T-cell (primary cell): ENCODE data around the gene PHYH. TPM values are rescaled to one million over a fixed set of nuclear protein-coding genes. Genes with fewer than 3 reads are reported as not detected.
"Not testable (repeated sequence)": the region's sequence is repeated elsewhere in the genome, so short reads cannot be mapped to it uniquely, and the experiment has no call there.

ENCODE experiments used
- ATAC-seq, 4 experiments: fragments of 200-7000 bp in 3 of 4; fragments of 150-1000 bp in 1 of 4; cut with Tn5 transposase; replicated peaks in 1 of 4; 1 replicate in 3 of 4; 2 replicates in 1 of 4; pipeline ENCODE4 v1.10.0; 2021; ENCODE audit warnings: moderate library complexity in 3 of 4, mild to moderate bottlenecking in 2 of 4, moderate number of reproducible peaks in 1 of 4
- CTCF ChIA-PET, 2 donors: fragments of 300-600 bp; sonication (Branson Sonifier 250); formaldehyde crosslinking; loops; one replicate each; lab custom pipeline; 2022; ENCODE audit warnings: antibody characterized with exemption in 2 of 2; lab: Charles Lee
- POLR2A ChIA-PET, 2 donors: fragments of 300-600 bp; sonication (Branson Sonifier 250); formaldehyde crosslinking; loops; one replicate each; lab custom pipeline; 2022; ENCODE audit warnings: antibody characterized with exemption in 2 of 2; lab: Charles Lee
- DNase-seq, 35 experiments: peaks; one replicate each; pipeline versions ENCODE4 v3.0.0 to v3.0.0-alpha.2; 2013 to 2023
- H3K27ac ChIP-seq: one replicate; pipeline ENCODE4 v1.5.1; 2013; ENCODE audit warnings: low read length
- H3K27me3 ChIP-seq, 2 experiments: replicated peaks in 1 of 2; 1 replicate in 1 of 2; 2 replicates in 1 of 2; pipeline versions ENCODE4 v1.6.1 to v1.7.0; 2013; ENCODE audit warnings: low read length in 1 of 2, mixed read lengths in 1 of 2; ENCODE audit not compliant: control insufficient read depth in 2 of 2, insufficient read depth in 2 of 2; ENCODE audit errors: extremely low read depth in 1 of 2
- H3K36me3 ChIP-seq, 2 donors: 1 replicate in 1 of 2; 2 replicates in 1 of 2; pipeline versions ENCODE4 v1.6.1 to v1.7.0; 2013; ENCODE audit warnings: low read length in 1 of 2; ENCODE audit not compliant: control insufficient read depth in 2 of 2, insufficient read depth in 1 of 2; ENCODE audit errors: extremely low read depth in 1 of 2
- H3K4me1 ChIP-seq, 2 experiments: 1 replicate in 1 of 2; 2 replicates in 1 of 2; pipeline versions ENCODE4 v1.6.1 to v1.7.0; 2013; ENCODE audit warnings: low read length in 2 of 2, mixed read lengths in 1 of 2; ENCODE audit not compliant: insufficient read depth in 2 of 2, control insufficient read depth in 1 of 2; ENCODE audit errors: extremely low read depth in 1 of 2
- H3K4me3 ChIP-seq, 2 donors: 1 replicate in 1 of 2; 2 replicates in 1 of 2; pipeline versions ENCODE4 v1.5.1 to v1.7.0; 2013; ENCODE audit warnings: mild to moderate bottlenecking in 2 of 2, low read length in 1 of 2, moderate library complexity in 1 of 2; ENCODE audit not compliant: control insufficient read depth in 1 of 2; ENCODE audit errors: extremely low read depth in 1 of 2
- H3K9me3 ChIP-seq: 2 replicates; pipeline ENCODE4 v1.7.0; 2013
- H3K27ac Mint-ChIP-seq, 2 donors: one replicate each; pipeline ENCODE4 v1.8.0; 2020 to 2021; ENCODE audit warnings: mild to moderate bottlenecking in 2 of 2, mixed read lengths in 2 of 2
- H3K27me3 Mint-ChIP-seq, 2 donors: one replicate each; pipeline ENCODE4 v1.8.0; 2021 to 2022; ENCODE audit warnings: mixed read lengths in 2 of 2
- H3K36me3 Mint-ChIP-seq: one replicate; pipeline ENCODE4 v1.8.0; 2021; ENCODE audit warnings: mixed read lengths
- H3K4me1 Mint-ChIP-seq, 3 donors: one replicate each; pipeline ENCODE4 v1.8.0; 2020 to 2022; ENCODE audit warnings: mixed read lengths in 3 of 3, mild to moderate bottlenecking in 1 of 3
- H3K4me3 Mint-ChIP-seq, 3 donors: one replicate each; pipeline ENCODE4 v1.8.0; 2020 to 2022; ENCODE audit warnings: mild to moderate bottlenecking in 3 of 3, mixed read lengths in 3 of 3, moderate library complexity in 3 of 3
- H3K9me3 Mint-ChIP-seq, 3 donors: one replicate each; pipeline ENCODE4 v1.8.0; 2020 to 2022; ENCODE audit warnings: mixed read lengths in 3 of 3
- WGBS: methylation state at CpG from one replicate; pipeline ENCODE4 v1.1.5; 2013; ENCODE audit warnings: missing lambda C conversion rate; ENCODE audit not compliant: insufficient coverage; 5-methylcytosine and 5-hydroxymethylcytosine counted together
- total RNA-seq, 35 experiments: library from RNA in 6 of 35; stranded (reverse) in 6 of 35; fragments of 120-200 nt in 1 of 35; gene quantifications; one replicate each; pipeline versions ENCODE4 v1.2.1 to v1.2.4 and lab custom pipeline; 2013 to 2026

The PHYH gene
- total RNA-seq, 5 donors from 2014 or later (not counting 1 experiment from before 2014, with no cell fraction given): 9.3 to 10.9 (median 9.8) TPM

DNA sequence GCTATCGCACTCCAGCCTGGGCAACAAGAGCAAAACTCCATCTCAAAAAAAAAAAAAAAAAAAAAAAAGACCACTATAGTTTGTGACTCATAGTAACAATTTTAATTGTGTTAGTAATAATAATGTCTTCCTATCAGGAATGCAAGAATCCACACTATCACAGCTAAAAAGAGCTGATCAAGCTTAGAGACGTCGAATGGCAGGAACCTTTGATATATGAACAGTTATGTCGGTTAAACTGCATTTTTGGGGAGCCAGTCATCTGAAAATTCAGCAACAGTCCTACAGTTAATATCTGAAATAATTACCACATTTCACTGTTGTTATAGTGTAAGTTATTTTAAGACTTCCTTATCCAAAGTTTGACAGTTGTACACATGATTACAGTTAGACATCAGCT lies 8.8 kb downstream of the PHYH start:
- no peaks in the 10 kb centered on the region for H3K9me3 Mint-ChIP-seq
- H3K4me3 Mint-ChIP-seq: no peak overlapping the region
- H3K27me3 ChIP-seq: no peaks in the 10 kb centered on the region
- no peaks in the 10 kb centered on the region for H3K4me1 ChIP-seq
- peaks cover 43% of the 10 kb centered on the region for H3K36me3 Mint-ChIP-seq
- ATAC-seq (no peak), DNase-seq (no peak)
- H3K4me3 ChIP-seq: no peak overlapping the region
- H3K36me3 ChIP-seq: peaks cover 0 to 5% of the 10 kb centered on the region in 2 donors
- WGBS: no CpG with 5 or more reads among the region's 4 CpGs
- ChIA-PET CTCF (interaction anchor here in 1 of 2 donors (0.8 kb wide), 1 partner anchor 12 kb away, joined by 6 read pairs; no protein-coding TSS in a partner anchor), POLR2A (no interaction called here)
- H3K9me3 ChIP-seq: no peaks in the 10 kb centered on the region
- H3K27ac Mint-ChIP-seq: no peak overlapping the region
- H3K27ac ChIP-seq: no peak overlapping the region
- H3K27me3 Mint-ChIP-seq: no peaks in the 10 kb centered on the region
- peaks cover 0 to 6% (median 0%) of the 10 kb centered on the region in 3 donors for H3K4me1 Mint-ChIP-seq

DNA sequence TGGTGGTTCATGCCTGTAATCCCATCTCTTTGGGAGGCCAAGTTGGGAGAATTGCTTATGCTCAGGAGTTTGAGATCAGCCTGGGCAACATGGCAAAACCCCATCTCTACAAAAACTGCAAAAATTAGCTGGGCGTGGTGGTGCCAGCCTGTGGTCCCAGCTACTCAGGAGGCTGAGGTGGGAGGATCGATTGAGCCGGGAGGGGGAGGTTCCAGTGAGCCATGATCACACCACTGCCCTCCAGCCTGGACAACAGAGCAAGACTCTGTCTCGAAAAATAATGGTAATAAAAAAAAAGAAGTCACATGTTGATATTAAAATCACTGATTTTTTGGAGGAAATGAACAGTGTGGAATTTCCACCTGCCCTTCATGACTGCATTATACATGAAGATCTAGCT lies 15.8 kb downstream of the PHYH start:
- CTCF ChIA-PET: no interaction called here
- no peaks in the 10 kb centered on the region for H3K9me3 ChIP-seq

DNA sequence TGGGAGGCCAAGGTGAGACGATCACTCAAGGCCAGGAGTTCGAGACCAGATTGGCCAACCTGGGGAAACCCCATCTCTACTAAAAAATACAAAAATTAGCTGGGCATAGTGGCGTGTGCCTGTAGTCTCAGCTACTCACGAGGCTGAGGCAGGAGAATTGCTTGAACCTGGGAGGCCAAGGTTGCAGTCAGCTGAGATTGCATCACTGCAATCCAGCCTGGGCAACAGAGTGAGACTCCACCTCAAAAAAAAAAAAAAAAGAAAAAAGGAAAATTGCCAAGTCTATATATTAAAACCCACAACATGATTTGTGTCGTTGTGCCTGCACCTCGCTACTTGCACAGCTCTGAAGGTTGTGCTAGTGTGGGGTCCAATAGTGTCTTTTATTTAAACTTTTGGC lies 17.5 kb downstream of the PHYH start:
- not testable (repeated sequence) for H3K9me3 ChIP-seq, H3K4me1 ChIP-seq, H3K27ac ChIP-seq, H3K4me3 Mint-ChIP-seq, H3K27me3 ChIP-seq, H3K27ac Mint-ChIP-seq, H3K36me3 ChIP-seq, DNase-seq, ATAC-seq, H3K4me1 Mint-ChIP-seq, H3K27me3 Mint-ChIP-seq, H3K4me3 ChIP-seq, H3K9me3 Mint-ChIP-seq
- WGBS: 100% methylated on average over 4 of the region's 6 CpGs
- CTCF ChIA-PET: interaction anchor here in 1 of 2 donors (0.7 kb wide), 1 partner anchor 19 kb away, joined by 4 read pairs; no protein-coding TSS in a partner anchor
- peaks cover 23% of the 10 kb centered on the region for H3K36me3 Mint-ChIP-seq
- POLR2A ChIA-PET: interaction anchor here in 1 of 2 donors (0.6 kb wide), 1 partner anchor 36 kb away, joined by 3 read pairs; no protein-coding TSS in a partner anchor

More for the DNA sequence above, 15.8 kb downstream of the PHYH start:
- H3K4me3 Mint-ChIP-seq: no peak overlapping the region
- Histone ChIP-seq H3K27me3 (no peaks in the 10 kb centered on the region), H3K36me3 (peaks cover 2 to 3% of the 10 kb centered on the region in 2 donors), H3K4me1 (no peaks in the 10 kb centered on the region), H3K4me3 (no peak overlapping the region), H3K27ac (no peak overlapping the region)
- POLR2A ChIA-PET: no interaction called here
- no peak for ATAC-seq
- no peaks in the 10 kb centered on the region for H3K27me3 Mint-ChIP-seq
- no peak overlapping the region for H3K27ac Mint-ChIP-seq
- WGBS: no CpG with 5 or more reads among the region's 4 CpGs
- H3K9me3 Mint-ChIP-seq: no peaks in the 10 kb centered on the region
- DNase-seq: no peak
- peaks cover 0 to 6% (median 0%) of the 10 kb centered on the region in 3 donors for H3K4me1 Mint-ChIP-seq
- H3K36me3 Mint-ChIP-seq: peaks cover 36% of the 10 kb centered on the region

DNA sequence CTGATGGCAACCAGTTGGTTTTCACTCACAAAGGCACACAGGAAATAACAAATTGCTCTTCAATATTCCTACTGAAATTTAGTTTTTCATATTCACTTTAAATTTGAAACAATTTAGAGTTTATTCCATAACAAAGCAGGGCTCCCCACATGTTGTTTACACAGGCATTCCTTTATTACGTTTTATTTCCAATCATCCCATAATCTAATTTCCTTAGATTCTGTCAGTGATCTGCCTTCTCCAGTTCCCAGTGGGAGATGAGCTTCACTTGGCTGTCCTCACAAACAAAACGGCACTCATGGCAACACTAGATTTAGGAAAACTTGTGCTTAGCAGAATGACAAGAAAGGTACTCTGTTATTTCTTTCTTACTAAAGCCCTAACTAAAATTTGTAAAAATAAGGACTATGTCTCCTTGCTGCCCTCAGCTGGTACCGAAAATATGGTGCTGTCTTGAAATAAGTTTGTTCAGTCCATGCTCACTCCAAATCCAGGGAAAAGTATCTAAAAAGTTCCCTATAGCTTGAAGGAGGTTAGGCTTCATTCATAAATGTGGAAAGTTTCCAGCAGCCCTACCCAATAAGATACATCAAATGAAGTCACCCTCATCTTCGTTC lies 23.0 kb downstream of the PHYH start:
- Histone ChIP-seq H3K9me3 (no peaks in the 10 kb centered on the region), H3K36me3 (peaks cover 2 to 3% of the 10 kb centered on the region in 2 donors), H3K27me3 (no peaks in the 10 kb centered on the region), H3K27ac (no peak overlapping the region), H3K4me3 (no peak overlapping the region), H3K4me1 (no peaks in the 10 kb centered on the region)
- no peak overlapping the region for H3K27ac Mint-ChIP-seq
- no peak overlapping the region for H3K4me3 Mint-ChIP-seq
- H3K27me3 Mint-ChIP-seq: no peaks in the 10 kb centered on the region
- H3K9me3 Mint-ChIP-seq: no peaks in the 10 kb centered on the region
- CTCF ChIA-PET: interaction anchor here in 1 of 2 donors (0.7 kb wide), 1 partner anchor 9 kb away, joined by 6 read pairs; no protein-coding TSS in a partner anchor
- 100% methylated on average over 1 of the region's 4 CpGs for WGBS
- DNase-seq: no peak
- peaks cover 12% of the 10 kb centered on the region for H3K36me3 Mint-ChIP-seq
- peaks cover under 1 to 1% (median 1%) of the 10 kb centered on the region in 3 donors for H3K4me1 Mint-ChIP-seq
- no peak for ATAC-seq
- POLR2A ChIA-PET: interaction anchor here in 1 of 2 donors (0.6 kb wide), 1 partner anchor 12 kb away, joined by 10 read pairs; no protein-coding TSS in a partner anchor

DNA sequence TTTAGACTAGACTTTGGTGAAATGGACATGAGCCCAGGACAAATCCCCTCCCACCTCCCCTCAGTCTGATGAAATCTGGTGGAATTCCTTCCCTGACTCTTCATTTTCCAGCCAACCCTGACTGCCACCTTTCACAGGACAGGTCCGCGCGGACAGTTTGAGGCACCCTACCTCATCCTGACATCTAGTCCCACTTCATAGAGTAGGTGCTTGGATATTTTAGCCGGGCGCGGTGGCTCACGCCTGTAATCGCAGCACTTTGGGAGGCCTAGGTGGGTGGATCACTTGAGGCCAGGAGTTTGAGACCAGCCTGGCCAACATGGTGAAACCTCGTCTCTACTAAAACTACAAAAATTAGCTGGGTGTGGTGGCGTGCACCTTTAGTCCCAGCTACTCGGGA lies 23.7 kb downstream of the PHYH start:
- ATAC-seq, H3K4me3 ChIP-seq, H3K4me1 Mint-ChIP-seq, H3K9me3 Mint-ChIP-seq, H3K27ac Mint-ChIP-seq, CTCF ChIA-PET, H3K9me3 ChIP-seq, H3K27me3 ChIP-seq, DNase-seq, H3K27me3 Mint-ChIP-seq, H3K4me1 ChIP-seq, H3K4me3 Mint-ChIP-seq, H3K36me3 ChIP-seq, H3K27ac ChIP-seq: not testable (repeated sequence)
- WGBS: 100% methylated on average over 1 of the region's 11 CpGs
- H3K36me3 Mint-ChIP-seq: peaks cover 11% of the 10 kb centered on the region
- POLR2A ChIA-PET: interaction anchor here in 1 of 2 donors (0.7 kb wide), 1 partner anchor 250 kb away, joined by 5 read pairs; no protein-coding TSS in a partner anchor

DNA sequence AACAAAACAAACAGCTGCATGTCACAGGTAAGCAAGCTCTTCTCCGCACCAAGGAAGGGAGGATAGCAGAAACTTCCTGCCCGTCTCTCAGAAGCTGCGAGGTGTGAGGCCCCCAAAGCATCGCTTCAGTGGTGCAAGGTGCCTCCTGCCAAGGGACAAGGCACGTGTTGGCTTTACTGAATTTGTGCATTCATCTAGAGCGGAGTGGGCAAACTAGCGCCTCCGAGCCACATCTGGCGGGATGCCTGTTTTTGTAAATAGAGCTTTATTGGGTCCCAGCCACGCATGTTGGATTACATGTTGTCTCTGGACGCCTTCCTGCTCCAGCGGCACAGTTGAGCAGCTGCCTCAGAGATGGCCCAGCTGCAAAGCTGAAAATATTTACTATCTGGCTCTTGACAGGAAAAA lies 27.7 kb downstream of the PHYH start:
- DNase-seq (peak in 1 of 35 experiments; percentile 2), ATAC-seq (peak in 1 of 4 experiments; percentile 4)
- peaks cover 0 to 6% of the 10 kb centered on the region in 2 experiments for H3K4me1 ChIP-seq
- CTCF ChIA-PET: interaction anchor here (0.8 to 1.3 kb wide), 3 partner anchors 30 to 79 kb away, joined by 3 to 5 read pairs (median 4); no protein-coding TSS in a partner anchor
- no peaks in the 10 kb centered on the region for H3K9me3 Mint-ChIP-seq
- no peaks in the 10 kb centered on the region for H3K27me3 ChIP-seq
- 80% methylated on average over 8 of the region's 12 CpGs for WGBS
- no peak overlapping the region for H3K4me3 Mint-ChIP-seq
- H3K36me3 ChIP-seq: no peaks in the 10 kb centered on the region
- H3K4me3 ChIP-seq: no peak overlapping the region
- POLR2A ChIA-PET: interaction anchor here in 1 of 2 donors (0.9 kb wide), 1 partner anchor 30 kb away, joined by 3 read pairs; no protein-coding TSS in a partner anchor
- H3K27ac ChIP-seq: no peak overlapping the region
- H3K36me3 Mint-ChIP-seq: no peaks in the 10 kb centered on the region
- peaks cover 8 to 9% (median 9%) of the 10 kb centered on the region in 3 donors for H3K4me1 Mint-ChIP-seq
- H3K27me3 Mint-ChIP-seq: no peaks in the 10 kb centered on the region
- H3K27ac Mint-ChIP-seq: peak overlapping the region in 1 of 2 donors; percentile 62
- no peaks in the 10 kb centered on the region for H3K9me3 ChIP-seq
